Activated gamma-delta T cell (primary cell): ENCODE data around the gene CYS1.

Experiments
- DNase-seq: peaks from one replicate; lab custom pipeline; 2025; lab: John Stamatoyannopoulos, UW

The CYS1 gene

DNA sequence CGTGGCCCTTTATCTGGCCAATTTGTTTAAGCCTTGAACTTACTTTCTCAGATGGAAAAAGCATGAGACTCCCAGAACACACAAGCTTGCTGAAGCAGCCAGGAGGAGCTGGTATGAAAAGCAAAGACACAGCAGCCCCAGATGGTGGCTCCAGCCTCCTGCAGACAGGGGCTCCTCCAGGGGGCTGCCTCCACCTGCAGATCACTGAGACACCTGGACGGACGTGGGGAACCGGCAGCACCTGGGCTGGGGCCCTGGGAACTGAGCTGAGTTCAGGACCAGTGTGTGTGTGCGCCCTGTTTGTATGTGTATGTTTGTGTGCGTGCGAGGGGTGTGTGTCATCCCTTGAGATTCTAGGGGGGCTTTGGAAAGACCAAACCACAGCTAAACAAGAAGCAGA, 8.6 kb downstream of the CYS1 start:
- DNase-seq: no peak

DNA sequence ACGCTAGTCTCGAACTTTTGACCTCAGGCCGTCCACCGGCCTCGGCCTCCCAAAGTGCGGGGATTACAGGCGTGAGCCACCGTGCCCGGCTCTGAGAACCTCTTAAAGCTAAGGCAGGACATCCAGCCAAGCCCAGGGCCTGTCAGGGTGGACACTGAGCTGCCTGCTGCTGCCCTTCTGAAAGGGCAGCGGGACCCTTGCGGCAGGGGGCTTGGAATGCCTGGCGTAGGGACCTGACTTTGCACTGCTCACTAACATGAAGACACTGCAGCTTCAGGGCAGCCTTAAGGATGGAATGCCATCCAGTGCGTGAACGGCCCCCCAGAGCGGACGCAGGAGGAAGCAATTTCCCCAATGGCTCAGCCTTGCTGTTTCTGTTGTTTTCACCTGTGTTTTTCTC, 9.0 kb downstream of the CYS1 start:
- no peak for DNase-seq

DNA sequence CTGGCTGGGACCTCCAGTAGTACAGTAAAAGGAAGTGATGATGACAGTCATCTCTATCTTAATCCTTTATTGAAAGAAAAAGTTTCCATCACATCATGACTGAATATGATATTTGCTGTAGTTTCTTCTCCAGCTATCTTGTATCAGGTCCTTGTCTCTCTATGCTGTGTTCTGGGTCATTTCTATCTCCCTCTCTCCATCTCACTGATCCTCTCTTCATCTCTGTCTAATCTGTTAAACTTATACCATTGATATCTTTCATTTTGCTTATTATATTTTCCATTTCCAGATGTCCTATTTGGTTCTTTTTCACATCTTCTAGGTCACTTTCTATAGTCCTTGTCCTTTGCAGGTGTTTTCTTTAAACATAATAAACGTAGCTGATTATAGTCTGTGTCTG, 12.3 kb downstream of the CYS1 start:
- no peak for DNase-seq

DNA sequence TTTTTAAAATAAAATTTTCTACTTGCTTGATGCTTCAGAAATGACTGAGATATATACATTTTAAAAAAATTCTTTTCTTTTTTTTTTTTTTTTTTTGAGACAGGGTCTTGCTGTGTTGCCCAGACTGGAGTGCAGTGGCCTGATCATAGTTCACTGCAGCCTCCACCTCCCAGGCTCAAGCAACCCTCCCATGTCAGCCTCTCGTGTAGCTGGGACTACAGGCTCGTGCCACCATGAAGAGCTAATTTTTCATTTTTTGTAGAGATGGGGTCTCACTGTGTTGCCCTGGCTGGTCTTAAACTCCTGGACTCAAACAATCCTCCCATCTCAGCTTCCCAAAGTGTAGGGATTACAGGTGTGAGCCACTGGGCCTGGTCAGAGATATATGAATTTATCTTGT, 12.9 kb downstream of the CYS1 start:
- no peak for DNase-seq

DNA sequence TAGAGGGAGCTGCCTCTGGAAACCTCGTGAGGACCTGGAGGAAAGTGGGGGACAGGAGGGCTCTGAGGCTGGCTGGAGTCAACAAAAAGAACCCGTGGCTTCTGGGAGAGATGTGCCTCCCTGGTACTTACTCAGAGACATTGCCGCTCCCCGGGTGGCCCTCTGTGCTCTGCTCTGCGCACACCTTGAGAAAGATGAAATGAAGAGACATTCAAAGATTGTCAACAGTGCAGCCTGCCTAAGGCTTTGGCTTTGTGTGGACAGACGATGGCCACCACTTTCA, 14.5 kb downstream of the CYS1 start:
- DNase-seq: no peak

DNA sequence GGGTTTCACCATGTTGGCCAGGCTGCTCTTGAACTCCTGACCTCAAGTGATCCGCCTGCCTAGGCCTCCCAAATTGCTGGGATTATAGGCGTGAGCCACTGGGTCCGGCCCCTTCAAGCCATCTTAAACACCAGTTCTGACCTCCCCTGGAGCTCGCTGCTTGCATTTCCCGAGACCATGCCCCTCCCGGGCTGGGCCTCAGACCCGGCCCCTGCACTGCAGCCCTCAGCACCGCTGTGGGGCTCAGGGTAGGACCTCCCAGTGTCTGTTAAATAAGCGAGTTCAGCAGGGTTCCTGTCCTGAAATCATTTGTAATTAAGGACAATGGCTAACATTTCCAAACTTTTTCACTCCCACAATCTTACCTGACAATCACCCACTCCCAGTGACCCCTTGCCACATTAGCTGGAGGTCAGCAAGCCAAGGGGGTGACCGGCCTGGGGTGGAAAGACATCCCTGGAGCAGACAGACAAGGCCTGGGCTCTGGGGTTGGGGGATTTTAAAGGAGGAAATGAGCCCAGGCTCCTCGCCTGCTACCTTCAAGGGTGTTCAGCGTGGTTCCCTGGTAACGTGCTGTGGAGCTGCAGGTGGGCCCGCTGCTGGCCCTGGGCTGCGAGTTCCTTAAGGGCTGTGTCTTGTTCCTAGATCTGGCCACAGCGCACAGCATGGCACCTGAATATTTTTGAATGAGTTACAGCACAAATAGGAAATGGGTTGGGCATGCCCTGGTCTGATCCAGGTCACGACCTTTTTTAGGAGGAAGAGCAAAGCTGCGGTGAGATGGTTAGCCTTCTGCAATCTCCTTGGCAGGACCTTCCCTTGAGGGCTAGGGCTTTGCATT, 15.1 kb downstream of the CYS1 start:
- no peak for DNase-seq

DNA sequence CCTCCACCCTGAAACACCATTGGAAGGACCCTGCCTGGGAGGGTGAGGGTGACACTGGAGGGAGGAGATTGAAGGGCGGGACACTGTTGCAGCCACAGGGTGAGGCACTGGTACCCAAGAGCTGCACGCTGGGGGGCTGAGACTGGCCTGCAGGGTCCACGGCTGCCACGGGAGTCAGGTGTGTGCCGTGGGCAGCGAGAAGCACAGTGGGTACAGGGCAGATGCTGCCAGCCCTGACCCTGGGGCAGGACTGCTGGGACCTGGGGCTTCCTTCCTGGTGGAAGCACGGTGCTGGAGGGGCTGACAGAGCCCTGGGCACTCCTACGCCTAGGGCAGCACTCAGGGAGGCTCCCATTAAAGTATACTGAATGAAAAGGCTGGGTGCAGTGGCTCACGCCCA, 16.6 kb downstream of the CYS1 start:
- no peak for DNase-seq

DNA sequence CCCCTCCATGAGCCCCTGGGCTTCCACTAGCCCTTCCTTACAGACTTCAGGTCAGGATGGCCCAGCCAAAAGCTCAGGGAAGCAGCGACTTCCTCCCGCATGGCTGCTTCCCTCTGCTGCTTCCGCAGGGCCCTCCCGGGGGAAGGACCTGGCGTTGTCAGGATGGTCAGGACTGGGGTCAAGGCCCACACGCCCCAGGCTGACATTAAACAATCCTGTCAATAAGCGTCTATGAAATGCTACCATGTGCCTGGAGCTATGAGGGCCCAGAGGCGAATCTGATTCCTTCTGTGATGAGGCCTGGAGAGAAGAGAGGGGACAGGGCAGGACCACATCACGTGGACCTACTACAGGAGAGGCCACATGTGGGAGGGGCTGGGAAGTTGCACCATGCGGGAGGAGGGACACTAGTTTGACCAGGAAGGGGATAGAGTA, 17.3 kb downstream of the CYS1 start:
- DNase-seq: no peak

DNA sequence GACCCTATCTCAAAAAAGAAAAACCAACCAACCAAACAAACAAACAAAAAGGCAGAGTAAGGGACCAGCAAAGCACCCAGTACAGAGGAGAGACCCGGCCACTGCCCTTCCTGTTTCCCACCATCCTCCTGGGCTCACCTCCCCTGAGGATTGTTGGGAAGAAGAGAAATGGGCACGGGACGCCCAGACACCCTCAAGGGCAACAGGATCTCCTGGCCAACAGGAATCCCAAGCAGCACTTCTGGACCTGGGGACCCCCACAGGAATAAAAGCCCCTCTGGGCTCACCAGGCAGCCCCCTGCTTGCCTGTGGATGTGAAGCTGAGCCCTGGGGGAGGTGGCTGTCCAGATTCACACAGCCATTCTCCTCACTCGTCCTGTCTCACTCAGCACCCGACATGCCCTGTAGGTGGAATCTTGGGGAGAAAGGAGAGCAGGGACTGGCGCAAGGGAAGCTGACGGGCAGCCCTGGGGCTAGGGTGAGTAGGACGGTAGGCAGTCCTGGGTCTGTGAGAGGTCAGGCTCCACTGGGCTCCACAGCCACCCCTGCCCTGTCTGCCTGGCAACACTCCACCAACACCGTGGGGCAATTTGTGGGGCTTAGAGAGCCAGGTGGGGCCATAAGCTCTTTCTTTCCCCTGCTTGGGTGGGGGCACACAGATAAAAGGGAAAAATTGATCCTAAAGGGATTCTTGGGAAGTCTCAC, 18.8 kb downstream of the CYS1 start:
- DNase-seq: no peak

DNA sequence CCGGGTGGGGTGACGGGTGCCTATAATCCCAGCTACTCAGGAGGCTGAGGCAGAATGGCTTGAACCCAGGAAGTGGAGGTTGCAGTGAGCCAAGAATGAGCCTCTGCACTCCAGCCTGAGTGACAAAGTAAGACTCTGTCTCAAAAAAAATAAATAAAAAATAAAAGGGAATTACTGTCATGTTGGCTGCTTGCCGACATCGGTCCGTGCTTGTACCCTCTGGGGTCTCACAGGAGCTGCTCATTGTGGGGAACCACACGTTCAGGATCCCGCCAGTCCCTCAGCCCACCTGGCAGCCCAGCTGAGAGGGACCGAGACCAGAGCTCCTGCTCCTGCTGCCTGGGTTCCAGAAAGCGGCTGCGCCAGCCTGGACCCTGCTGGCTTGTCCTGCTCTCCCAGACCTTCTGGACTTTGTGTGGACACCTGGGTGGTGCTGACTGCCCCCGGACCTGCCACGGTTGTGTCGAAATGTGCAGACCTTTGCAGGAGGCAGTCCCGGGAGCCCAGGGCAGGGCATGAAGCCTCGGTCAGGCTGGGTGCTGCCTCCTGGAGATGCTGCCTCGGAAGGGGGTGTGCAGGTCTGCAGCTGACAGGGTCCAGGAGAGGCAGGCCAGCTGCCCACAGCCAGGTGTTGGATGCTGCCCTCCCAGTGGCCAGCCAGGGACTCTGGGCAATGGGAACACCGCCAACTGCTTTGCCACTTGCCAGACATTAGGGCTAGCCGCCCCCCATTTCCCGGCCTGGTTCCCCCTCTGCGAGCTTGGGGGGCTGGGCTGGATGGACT, 20.5 kb downstream of the CYS1 start:
- no peak for DNase-seq

DNA sequence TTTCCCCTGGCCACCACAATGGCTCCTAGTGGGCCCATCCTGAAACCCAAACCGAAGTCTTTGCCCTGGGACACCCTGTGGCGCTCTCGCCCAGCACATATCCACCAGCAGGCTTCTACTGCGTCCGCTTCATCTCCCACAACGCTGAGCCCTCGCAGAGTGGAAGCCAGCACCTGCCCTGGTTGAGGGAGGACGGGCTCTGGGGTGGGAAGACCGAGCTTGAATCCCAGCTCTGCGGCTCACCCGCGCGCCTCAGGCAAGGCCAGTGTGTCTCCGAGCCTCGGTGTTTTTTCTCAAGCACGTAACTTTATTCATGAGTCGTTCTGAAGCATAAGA, 21.2 kb downstream of the CYS1 start:
- no peak for DNase-seq

DNA sequence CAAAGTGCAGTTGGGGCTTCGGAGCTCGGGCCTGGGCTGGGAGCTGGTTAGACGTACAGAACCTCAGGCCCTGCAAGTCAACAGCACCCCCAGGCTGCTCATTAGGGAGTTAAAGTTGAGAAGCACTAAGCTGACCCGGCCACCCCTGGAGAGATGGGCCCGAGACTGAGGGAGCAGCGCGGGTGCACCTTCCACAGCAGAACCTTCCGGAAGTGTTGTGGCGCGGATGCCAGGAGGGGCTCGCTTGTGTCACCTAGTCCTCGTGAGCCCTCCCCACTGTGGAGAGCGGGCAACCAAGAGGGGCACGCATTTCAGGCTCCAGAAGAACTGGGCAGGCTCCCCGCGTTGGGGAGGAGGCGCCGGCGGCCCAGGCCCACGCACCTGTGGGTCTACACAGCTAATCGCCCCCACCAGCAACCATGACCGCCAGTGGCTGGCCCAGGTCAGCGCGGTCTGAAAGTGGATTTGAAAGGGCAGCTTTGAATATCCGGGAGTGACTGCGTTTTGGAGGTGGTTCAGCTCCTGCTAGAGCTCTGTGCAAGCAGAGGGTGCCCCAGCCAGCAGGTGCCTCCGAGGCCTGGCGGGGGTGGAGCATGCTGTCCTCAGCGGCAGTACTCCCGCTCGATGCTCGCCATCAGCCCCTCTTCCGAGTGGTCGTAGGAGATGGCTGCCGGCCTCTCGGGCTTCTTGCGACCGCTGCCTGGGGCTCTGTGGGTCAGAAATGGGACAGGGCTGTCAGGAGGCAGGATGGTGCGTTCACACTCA, 21.8 kb downstream of the CYS1 start:
- DNase-seq: no peak

DNA sequence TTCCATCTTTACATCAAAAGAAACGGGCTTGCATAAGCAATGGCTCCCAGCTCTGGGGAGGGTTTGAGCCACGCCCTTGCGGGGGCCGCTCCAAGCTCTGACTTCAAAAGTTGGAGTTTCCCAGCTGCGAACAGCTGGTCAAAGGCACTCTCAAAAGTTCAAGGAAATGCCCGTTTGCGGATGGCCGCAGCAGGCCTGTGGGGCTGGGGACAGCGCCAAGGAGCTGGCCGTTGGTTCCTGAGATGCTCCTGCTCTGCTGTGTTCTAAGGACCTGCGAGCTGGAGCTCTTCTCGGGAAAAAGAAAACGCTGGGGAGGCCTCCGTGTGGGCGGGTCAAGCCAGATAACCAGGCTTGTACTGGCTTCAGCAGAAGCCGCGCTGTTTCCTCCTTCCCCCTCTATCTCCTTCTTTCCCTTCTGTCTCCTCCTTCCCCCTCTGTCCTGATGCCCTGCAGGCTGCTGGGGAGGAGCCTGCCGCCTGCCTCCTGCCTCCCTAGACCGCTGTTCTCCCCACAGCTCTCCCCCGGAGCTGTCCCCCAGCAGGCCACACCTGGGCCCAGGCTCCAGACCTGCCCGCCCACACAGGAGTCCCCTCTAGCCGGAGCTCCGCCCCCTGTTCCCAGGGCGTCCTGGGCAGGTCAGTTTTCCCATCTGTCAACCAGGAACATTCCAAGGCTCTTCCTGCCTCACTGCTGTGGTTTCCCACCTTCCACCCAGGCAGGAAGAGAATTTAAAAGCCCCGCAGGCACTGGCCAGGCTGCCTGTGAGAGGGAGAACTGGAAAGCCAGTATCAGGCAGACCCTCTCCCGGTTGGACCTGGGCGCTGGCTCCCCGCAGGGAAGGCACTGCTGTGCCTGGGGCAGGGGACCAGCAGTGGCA, 22.7 kb downstream of the CYS1 start:
- no peak for DNase-seq

DNA sequence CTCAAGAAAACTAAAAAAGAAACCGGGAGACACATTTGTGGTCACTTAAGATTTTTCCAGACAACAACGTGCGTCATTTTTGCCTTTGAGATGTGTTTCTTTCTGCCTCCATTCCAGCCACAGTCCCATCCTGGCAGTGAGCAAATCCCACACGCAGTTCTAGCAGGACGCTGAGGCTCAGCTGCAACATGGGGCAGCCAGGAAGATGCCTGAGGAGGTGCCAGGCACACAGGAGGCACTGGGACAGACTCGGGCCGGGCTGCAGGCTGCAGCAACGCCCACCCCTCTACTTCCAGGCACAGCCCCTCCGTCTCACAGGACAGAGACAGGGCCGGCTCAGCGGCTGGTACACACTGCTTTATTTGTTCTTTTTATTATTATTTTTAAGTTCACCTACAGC, 23.8 kb downstream of the CYS1 start:
- no peak for DNase-seq

DNA sequence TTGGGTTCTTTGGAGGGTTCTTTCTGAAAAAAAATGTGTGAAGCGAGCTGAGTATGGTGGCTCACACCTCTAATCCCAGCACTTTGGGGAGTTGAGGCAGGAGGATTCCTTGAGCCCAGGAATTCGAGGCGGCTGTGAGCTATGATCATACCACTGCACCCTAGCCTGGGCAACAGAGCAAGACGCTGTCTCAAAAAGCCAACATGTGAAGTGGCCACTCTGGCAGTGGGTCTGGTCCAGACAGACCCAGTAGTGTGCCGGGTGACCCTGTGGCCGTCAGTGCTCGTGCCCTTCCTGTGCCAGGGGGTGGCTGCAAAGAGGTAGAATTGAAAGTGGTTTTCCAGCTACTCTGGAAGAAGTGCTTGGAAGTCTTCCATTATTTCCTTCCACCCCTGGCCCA, 25.2 kb downstream of the CYS1 start:
- no peak for DNase-seq

DNA sequence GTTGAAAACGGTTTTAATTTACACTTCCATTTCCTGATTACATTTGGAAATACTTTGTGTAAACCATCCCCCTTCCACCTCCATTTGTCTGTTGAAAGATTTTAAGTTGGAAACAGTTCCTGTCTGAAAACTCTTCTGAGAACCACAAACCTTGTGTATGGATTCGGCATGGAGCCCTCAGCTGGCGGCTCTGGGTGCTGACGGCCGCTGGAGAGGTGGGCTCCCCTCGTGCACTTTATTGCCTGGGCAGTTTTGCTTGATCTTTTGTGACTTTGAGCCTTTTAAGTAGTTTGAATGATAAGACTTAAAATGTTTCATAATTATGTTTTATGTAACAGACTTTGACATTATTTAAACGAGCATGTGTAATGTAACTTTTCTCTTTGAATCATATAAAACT, 25.8 kb downstream of the CYS1 start:
- no peak for DNase-seq

DNA sequence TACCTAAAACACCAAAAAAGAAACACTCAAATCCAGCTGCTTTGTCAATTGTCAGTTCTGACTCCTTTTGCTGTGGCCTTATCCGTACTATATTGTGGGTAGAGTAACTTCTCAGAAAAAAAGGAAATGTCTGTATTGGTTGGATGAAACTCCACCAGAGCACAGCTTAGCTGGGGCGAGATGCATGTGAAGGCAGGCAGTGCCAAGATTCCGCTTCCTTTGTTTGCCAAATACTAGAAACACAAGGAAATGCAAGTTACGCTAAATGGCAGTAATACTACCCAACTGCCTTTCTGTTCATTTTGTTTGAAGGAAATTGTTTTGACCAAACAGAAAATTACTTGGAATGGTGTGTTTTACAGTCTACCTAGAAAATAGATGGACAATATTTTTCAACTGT, 26.9 kb downstream of the CYS1 start:
- no peak for DNase-seq

DNA sequence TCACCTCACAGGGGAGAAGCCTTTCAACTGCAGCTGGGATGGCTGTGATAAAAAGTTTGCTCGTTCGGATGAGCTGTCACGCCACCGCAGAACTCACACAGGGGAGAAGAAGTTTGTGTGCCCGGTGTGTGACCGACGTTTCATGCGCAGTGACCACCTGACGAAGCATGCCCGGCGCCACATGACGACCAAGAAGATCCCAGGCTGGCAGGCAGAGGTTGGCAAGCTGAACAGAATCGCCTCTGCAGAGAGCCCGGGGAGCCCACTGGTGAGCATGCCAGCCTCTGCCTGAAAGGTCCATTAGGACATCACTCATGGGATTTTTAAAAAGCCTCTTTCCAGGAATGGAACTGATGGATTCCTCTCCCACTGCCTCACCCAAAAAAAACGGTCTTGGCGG, 28.0 kb downstream of the CYS1 start:
- no peak for DNase-seq

DNA sequence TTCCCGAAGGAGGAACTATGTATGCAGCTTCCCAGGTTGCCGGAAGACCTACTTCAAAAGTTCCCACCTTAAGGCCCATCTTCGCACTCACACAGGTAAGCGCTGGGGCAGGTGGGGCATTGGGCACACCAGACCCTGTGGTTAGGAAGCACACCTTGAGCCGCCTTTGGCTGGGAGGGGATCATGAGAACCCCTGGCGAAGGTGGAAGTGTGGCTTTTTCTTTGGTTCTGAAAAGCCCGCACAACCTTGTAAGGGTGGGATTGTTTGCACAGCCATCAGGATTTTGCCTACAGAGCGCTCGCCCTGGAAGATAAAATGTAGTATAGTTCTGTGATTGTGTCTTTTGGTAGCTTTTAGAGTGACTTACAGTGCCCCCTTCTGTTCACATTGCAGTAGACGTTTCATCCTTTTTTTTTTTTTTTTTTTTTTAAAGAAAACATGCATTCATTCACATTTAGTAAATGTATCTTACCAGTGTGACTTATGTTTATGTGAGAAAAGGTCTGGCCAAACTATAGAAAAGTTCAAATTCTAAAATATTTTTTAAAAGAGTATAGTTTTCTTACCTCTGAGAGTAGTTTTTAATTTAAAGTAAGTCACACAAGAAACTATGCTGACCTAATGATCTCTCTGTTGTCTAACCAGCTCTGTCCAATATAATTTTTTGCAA, 31.6 kb downstream of the CYS1 start:
- no peak for DNase-seq

DNA sequence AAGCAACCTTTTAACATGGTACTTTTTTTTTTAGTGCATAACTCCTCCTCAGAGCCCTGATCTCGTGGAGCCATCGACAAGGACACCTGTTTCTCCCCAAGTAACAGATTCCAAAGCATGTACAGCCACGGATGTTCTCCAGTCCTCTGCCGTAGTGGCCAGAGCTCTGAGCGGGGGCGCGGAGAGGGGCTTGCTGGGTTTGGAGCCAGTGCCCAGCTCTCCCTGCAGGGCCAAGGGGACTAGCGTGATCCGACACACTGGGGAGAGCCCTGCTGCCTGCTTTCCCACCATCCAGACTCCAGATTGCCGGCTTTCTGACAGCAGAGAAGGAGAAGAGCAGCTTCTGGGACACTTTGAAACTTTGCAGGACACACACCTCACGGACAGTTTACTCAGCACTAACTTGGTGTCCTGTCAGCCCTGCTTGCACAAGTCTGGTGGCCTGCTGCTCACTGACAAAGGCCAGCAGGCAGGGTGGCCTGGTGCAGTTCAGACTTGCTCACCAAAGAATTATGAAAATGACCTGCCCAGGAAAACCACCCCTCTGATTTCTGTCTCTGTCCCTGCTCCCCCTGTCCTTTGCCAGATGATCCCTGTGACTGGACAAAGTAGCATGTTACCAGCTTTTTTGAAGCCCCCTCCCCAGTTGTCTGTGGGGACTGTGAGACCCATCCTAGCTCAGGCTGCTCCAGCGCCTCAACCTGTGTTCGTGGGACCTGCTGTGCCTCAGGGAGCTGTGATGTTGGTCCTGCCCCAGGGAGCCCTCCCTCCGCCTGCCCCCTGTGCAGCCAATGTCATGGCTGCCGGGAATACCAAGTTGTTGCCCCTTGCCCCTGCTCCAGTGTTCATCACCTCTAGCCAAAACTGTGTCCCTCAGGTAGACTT, 32.4 kb downstream of the CYS1 start:
- no peak for DNase-seq
